NCI-H2171 treated with DMSO at 0.1 percent for 48 hours (cell line): ENCODE results near the gene CTDP1.
"Not testable (repeated sequence)": the region's sequence is repeated elsewhere in the genome, so short reads cannot be mapped to it uniquely, and the experiment has no call there.

Experiments
- DNase-seq: peaks from one replicate; lab custom pipeline; 2025; lab: John Stamatoyannopoulos, UW

Gene CTDP1

GRCh38 chr18:79702906-79703305 lies 23.3 kb downstream of the CTDP1 start:
- no peak for DNase-seq

GRCh38 chr18:79704631-79705030 lies 25.0 kb downstream of the CTDP1 start:
- no peak for DNase-seq

GRCh38 chr18:79705272-79705671 lies 25.7 kb downstream of the CTDP1 start:
- no peak for DNase-seq

- DNase-seq = no peak
These were observed 26.4 kb downstream of the CTDP1 start for GRCh38 chr18:79706006-79706405.

GRCh38 chr18:79706658-79707057 lies 27.1 kb downstream of the CTDP1 start:
- no peak for DNase-seq

- no peak for DNase-seq
These were observed 27.6 kb downstream of the CTDP1 start for GRCh38 chr18:79707239-79707638.

GRCh38 chr18:79707671-79708070 lies 28.1 kb downstream of the CTDP1 start:
- DNase-seq = no peak

GRCh38 chr18:79708412-79708811 lies 28.8 kb downstream of the CTDP1 start:
- no peak for DNase-seq

- no peak for DNase-seq
These were observed 32.7 kb downstream of the CTDP1 start for GRCh38 chr18:79712206-79712857.

GRCh38 chr18:79713341-79713740 lies 33.7 kb downstream of the CTDP1 start:
- no peak for DNase-seq

GRCh38 chr18:79714531-79715240 lies 35.1 kb downstream of the CTDP1 start:
- no peak for DNase-seq

GRCh38 chr18:79715280-79715679 lies 35.7 kb downstream of the CTDP1 start:
- no peak for DNase-seq

GRCh38 chr18:79717059-79717458 lies 37.5 kb downstream of the CTDP1 start:
- no peak for DNase-seq

GRCh38 chr18:79717555-79718074 lies 38.0 kb downstream of the CTDP1 start:
- no peak for DNase-seq

GRCh38 chr18:79718126-79718525 lies 38.5 kb downstream of the CTDP1 start:
- DNase-seq = no peak

GRCh38 chr18:79718878-79719477 lies 39.4 kb downstream of the CTDP1 start:
- DNase-seq = no peak

GRCh38 chr18:79719478-79720358 lies 40.1 kb downstream of the CTDP1 start:
- DNase-seq = not testable (repeated sequence)

GRCh38 chr18:79720359-79720733 lies 40.7 kb downstream of the CTDP1 start:
- DNase-seq = no peak

- DNase-seq = no peak
These were observed 43.4 kb downstream of the CTDP1 start for GRCh38 chr18:79723036-79723435.

GRCh38 chr18:79723628-79724027 lies 44.0 kb downstream of the CTDP1 start:
- DNase-seq = no peak

- DNase-seq = no peak
These were observed 44.9 kb downstream of the CTDP1 start for GRCh38 chr18:79724299-79725080.
